HepG2 (cell line): ENCODE measurements around the gene FAM210A. TPM values are rescaled to one million over a fixed set of nuclear protein-coding genes. Genes with fewer than 3 reads are reported as not detected.

Experiments
- ATAC-seq: fragments of 200-7000 bp; cut with Tn5 transposase; 3 replicates; pipeline ENCODE4 v1.9.1; 2020; ENCODE audit warnings: mild to moderate bottlenecking, moderate library complexity
- BruUV-seq: library from RNA; stranded (reverse); fragments of 400-500 nt; replicated peaks from 2 replicates; lab custom pipeline; 2021; lab: Mats Ljungman, UMichigan
- CTCF ChIA-PET: fragments of 300-600 bp; formaldehyde crosslinking; extraction: SDS; loops from one replicate; lab custom pipeline; 2021; ENCODE audit warnings: low total read pairs, inconsistent platforms, low intra/inter-chr PET ratio; lab: Yijun Ruan, JAX
- POLR2A ChIA-PET: fragments of 350-600 bp; sonication (Branson Sonifier 250); formaldehyde crosslinking; loops from one replicate; lab custom pipeline; 2020; ENCODE audit warnings: antibody characterized with exemption, inconsistent platforms; lab: Yijun Ruan, JAX
- DNase-seq: peaks from one replicate; pipeline ENCODE4 v3.0.0-alpha.2; 2015; ENCODE audit warnings: low spot score
- FAIRE-seq: peaks from 3 replicates; lab custom pipeline; 2011; peaks lifted over from hg19 to GRCh38; lab: Jason Lieb, UNC
- H2AFZ ChIP-seq: one replicate; pipeline ENCODE4 v1.6.1; 2011; ENCODE audit warnings: low read length, inconsistent platforms
- H3K27ac ChIP-seq: fragments of 300-600 bp; 3 replicates; pipeline ENCODE4 v1.8.0; 2011; ENCODE audit warnings: mixed run types, mild to moderate bottlenecking, mixed read lengths, low read length, inconsistent platforms; ENCODE audit not compliant: insufficient read depth; ENCODE audit errors: extremely low read length
- H3K27me3 ChIP-seq, 2 experiments: fragments of 200-600 bp in 1 of 2; 2 replicates in 1 of 2; 3 replicates in 1 of 2; pipeline versions ENCODE4 v1.6.0 to v1.8.0; 2011; ENCODE audit warnings: low read length in 2 of 2, mild to moderate bottlenecking in 2 of 2, moderate library complexity in 2 of 2, inconsistent platforms in 1 of 2; ENCODE audit not compliant: insufficient read depth in 2 of 2, control insufficient read depth in 1 of 2
- H3K36me3 ChIP-seq, 2 experiments: fragments of 200-600 bp in 1 of 2; replicated peaks in 1 of 2; 2 replicates in 1 of 2; 3 replicates in 1 of 2; pipeline versions ENCODE4 v1.5.1 to v1.8.0; 2011; ENCODE audit warnings: low read length in 2 of 2, inconsistent platforms in 1 of 2; ENCODE audit not compliant: insufficient read depth in 2 of 2, control insufficient read depth in 1 of 2
- H3K4me1 ChIP-seq: 2 replicates; pipeline ENCODE4 v1.5.1; 2012; ENCODE audit warnings: low read length, inconsistent platforms; ENCODE audit not compliant: insufficient read depth
- H3K4me2 ChIP-seq: 2 replicates; pipeline ENCODE4 v1.6.0; 2011; ENCODE audit warnings: low read depth, low read length, inconsistent platforms
- H3K4me3 ChIP-seq, 3 experiments: fragments of 200-600 bp in 1 of 3; sonication (generic), shearing (Covaris generic) in 1 of 3; replicated peaks in 1 of 3; 2 replicates each; pipeline ENCODE4 v1.5.1; 2011 to 2016; ENCODE audit warnings: low read length in 3 of 3, inconsistent platforms in 2 of 3, low read depth in 2 of 3, mild to moderate bottlenecking in 2 of 3, control low read depth in 1 of 3, mixed read lengths in 1 of 3; ENCODE audit not compliant: insufficient read depth in 1 of 3
- H3K79me2 ChIP-seq: one replicate; pipeline ENCODE4 v1.6.1; 2011; ENCODE audit warnings: low read length, inconsistent platforms; ENCODE audit not compliant: insufficient read depth
- H3K9ac ChIP-seq: 2 replicates; pipeline ENCODE4 v1.6.0; 2011; ENCODE audit warnings: mild to moderate bottlenecking, low read depth, low read length, inconsistent platforms; ENCODE audit not compliant: insufficient read depth
- H3K9me3 ChIP-seq: 2 replicates; pipeline ENCODE4 v1.5.1; 2012; ENCODE audit warnings: mild to moderate bottlenecking, low read length
- H4K20me1 ChIP-seq: 2 replicates; pipeline ENCODE4 v1.6.0; 2011; ENCODE audit warnings: inconsistent platforms, mild to moderate bottlenecking, low read length, moderate library complexity; ENCODE audit not compliant: insufficient read depth
- ATF3 ChIP-seq: sonication (generic); formaldehyde crosslinking; IDR thresholded peaks from 2 replicates; pipeline ENCODE4 v1.4.0; 2020; ENCODE audit warnings: missing genetic modification reagents
- FOXJ3 ChIP-seq: sonication (generic); formaldehyde crosslinking; IDR thresholded peaks from 2 replicates; pipeline ENCODE4 v1.4.0; 2020; ENCODE audit warnings: missing genetic modification reagents, mild to moderate bottlenecking, borderline replicate concordance
- PCBP2 ChIP-seq: fragments of 200-400 bp; formaldehyde crosslinking; optimal IDR thresholded peaks from 2 replicates; pipeline ENCODE3; 2018; ENCODE audit warnings: low read length, low read depth; ENCODE audit not compliant: poor library complexity, severe bottlenecking
- TEF ChIP-seq: sonication (generic); formaldehyde crosslinking; IDR thresholded peaks from 2 replicates; pipeline ENCODE4 v1.5.0; 2020; ENCODE audit warnings: missing genetic modification reagents
- U2AF2 ChIP-seq: fragments of 200-400 bp; formaldehyde crosslinking; IDR thresholded peaks from 2 replicates; pipeline ENCODE4 v1.6.1; 2017; ENCODE audit warnings: low read depth, mild to moderate bottlenecking, low read length
- ZBTB25 ChIP-seq: IDR thresholded peaks from 2 replicates; pipeline ENCODE4 v1.6.1; 2018; ENCODE audit warnings: missing genetic modification reagents
- ZNF143 ChIP-seq: sonication (generic); formaldehyde crosslinking; IDR thresholded peaks from 2 replicates; pipeline ENCODE4 v1.4.0; 2020; ENCODE audit warnings: missing genetic modification reagents
- ZNF205 ChIP-seq: IDR thresholded peaks from 2 replicates; pipeline ENCODE4 v1.6.1; 2018; ENCODE audit warnings: missing biosample characterization, missing genetic modification reagents
- ZNF318 ChIP-seq: sonication (generic); formaldehyde crosslinking; IDR thresholded peaks from 2 replicates; pipeline ENCODE4 v1.4.0; 2020; ENCODE audit warnings: mild to moderate bottlenecking, missing genetic modification reagents
- ZZZ3 ChIP-seq: sonication (generic); formaldehyde crosslinking; IDR thresholded peaks from 2 replicates; pipeline ENCODE4 v1.4.0; 2020; ENCODE audit warnings: missing genetic modification reagents, mild to moderate bottlenecking, borderline replicate concordance
- WGBS: methylation state at CpG from one replicate; pipeline ENCODE4 v1.1.6; 2017; ENCODE audit warnings: low lambda C conversion rate; 5-methylcytosine and 5-hydroxymethylcytosine counted together
- in situ Hi-C: cut with HindIII; loops from 2 replicates; pipeline ENCODE4 v1.10.0; 2017; ENCODE audit warnings: low pct_unique_long_range_greater_than_20kb; ENCODE audit not compliant: extremely low pct_ligation_motif_present
- intact Hi-C: fragments of 100-400 bp; cut with micrococcal nuclease; formaldehyde crosslinking; loops from one replicate; pipeline ENCODE4 v1.10.0; 2022; ENCODE audit not compliant: unreplicated experiment
- polyA plus RNA-seq, 8 experiments: library from polyadenylated mRNA; depleted of rRNA in 3 of 8; stranded (reverse) in 7 of 8; unstranded in 1 of 8; fragments of >200 nt; fragmentation: Illumina TruSeq in 4 of 8; extraction: Trizol in 4 of 8; gene quantifications; 2 replicates each; pipeline versions ENCODE4 v1.2.1 to v1.2.3, GENCODE V29; 2011 to 2016; ENCODE audit warnings: low read depth in 4 of 8, missing spikeins in 1 of 8, mixed read lengths in 1 of 8; ENCODE audit not compliant: insufficient read depth in 1 of 8
- total RNA-seq, 5 experiments: library from RNA; depleted of rRNA; stranded (reverse); fragments of >200 nt; fragmentation: Illumina TruSeq; extraction: Trizol; gene quantifications; 2 replicates each; pipeline ENCODE4 v1.2.3, GENCODE V29; 2016; ENCODE audit warnings: low read depth in 1 of 5
- TF ChIP-seq, protein P1 (sequence below): sonication (generic); formaldehyde crosslinking; IDR thresholded peaks from 2 replicates; pipeline ENCODE4 v1.4.0; 2020; ENCODE audit warnings: mild to moderate bottlenecking, low read depth, missing genetic modification reagents
- TF ChIP-seq, protein P2 (sequence below): sonication (generic); formaldehyde crosslinking; IDR thresholded peaks from 2 replicates; pipeline ENCODE4 v1.8.0; 2022; ENCODE audit warnings: low read depth, missing genetic modification reagents

Gene FAM210A
- total and polyA plus RNA-seq, 2 of the 13 experiments (the other 11 are each of a cell fraction or from before 2014, with no cell fraction given), result 33.2 to 37.5 TPM

- Histone ChIP-seq H3K79me2 (no peaks in the 10 kb centered on the region), H3K4me2 (no peak overlapping the region), H3K9me3 (no peaks in the 10 kb centered on the region), H4K20me1 (no peaks in the 10 kb centered on the region), H3K9ac (no peak overlapping the region), H3K4me3 (no peak overlapping the region), H3K27me3 (no peaks in the 10 kb centered on the region; a peak in 1 of 5 replicates), H2AFZ (no peak overlapping the region), H3K4me1 (peaks cover under 1% of the 10 kb centered on the region), H3K36me3 (no peaks in the 10 kb centered on the region), H3K27ac (no peak overlapping the region)
- WGBS, result 94% methylated on average over 5 of the region's 5 CpGs
- CTCF ChIA-PET, result no interaction called here
- BruUV-seq, result no TSS peak
- in situ Hi-C loops (loop anchor here (25.0 kb wide), 2 partner anchors 423 to 623 kb away; partner anchors contain the start of gene LDLRAD4), intact Hi-C loops (no loop called here)
- POLR2A ChIA-PET, result no interaction called here
- FAIRE-seq (no peak), ATAC-seq (no peak), DNase-seq (no peak)
- TF ChIP-seq, protein P1, sequence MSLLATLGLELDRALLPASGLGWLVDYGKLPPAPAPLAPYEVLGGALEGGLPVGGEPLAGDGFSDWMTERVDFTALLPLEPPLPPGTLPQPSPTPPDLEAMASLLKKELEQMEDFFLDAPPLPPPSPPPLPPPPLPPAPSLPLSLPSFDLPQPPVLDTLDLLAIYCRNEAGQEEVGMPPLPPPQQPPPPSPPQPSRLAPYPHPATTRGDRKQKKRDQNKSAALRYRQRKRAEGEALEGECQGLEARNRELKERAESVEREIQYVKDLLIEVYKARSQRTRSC, result no peak
- TF ChIP-seq ATF3 (CRISPR knock-in tag) (no peak), ZNF205 (CRISPR knock-in tag) (no peak), TEF (CRISPR knock-in tag) (no peak), PCBP2 (no peak), ZBTB25 (CRISPR knock-in tag) (no peak), U2AF2 (no peak), ZNF143 (CRISPR knock-in tag) (no peak), ZZZ3 (CRISPR knock-in tag) (no peak), ZNF318 (CRISPR knock-in tag) (no peak), FOXJ3 (no peak)
- TF ChIP-seq, protein P2, sequence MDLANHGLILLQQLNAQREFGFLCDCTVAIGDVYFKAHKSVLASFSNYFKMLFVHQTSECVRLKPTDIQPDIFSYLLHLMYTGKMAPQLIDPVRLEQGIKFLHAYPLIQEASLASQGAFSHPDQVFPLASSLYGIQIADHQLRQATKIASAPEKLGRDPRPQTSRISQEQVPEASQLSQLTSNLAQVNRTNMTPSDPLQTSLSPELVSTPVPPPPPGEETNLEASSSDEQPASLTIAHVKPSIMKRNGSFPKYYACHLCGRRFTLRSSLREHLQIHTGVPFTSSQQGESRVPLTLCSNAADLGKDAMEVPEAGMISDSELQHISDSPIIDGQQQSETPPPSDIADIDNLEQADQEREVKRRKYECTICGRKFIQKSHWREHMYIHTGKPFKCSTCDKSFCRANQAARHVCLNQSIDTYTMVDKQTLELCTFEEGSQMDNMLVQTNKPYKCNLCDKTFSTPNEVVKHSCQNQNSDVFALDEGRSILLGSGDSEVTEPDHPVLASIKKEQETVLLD (CRISPR knock-in tag), result no peak
These were observed 91.3 kb downstream of the FAM210A start for GRCh38 chr18:13635046-13635445.
